NB4 (cell line): ENCODE data around the gene CNTD1.

ENCODE experiments used
- DNase-seq: peaks from one replicate; pipeline ENCODE4 v3.0.0; 2010; ENCODE audit warnings: low read depth
- H3K4me3 ChIP-seq: one replicate; pipeline ENCODE4 v1.5.1; 2011; ENCODE audit warnings: mild to moderate bottlenecking, low read depth, low read length, moderate library complexity
- CTCF ChIP-seq: IDR thresholded peaks from one replicate; pipeline ENCODE4 v1.5.1; 2012; ENCODE audit warnings: low read depth, low read length
- MAX ChIP-seq: IDR thresholded peaks from 2 replicates; pipeline ENCODE4 v1.6.1; 2011; ENCODE audit warnings: low read depth, low read length
- MYC ChIP-seq: IDR thresholded peaks from 2 replicates; pipeline ENCODE4 v1.6.1; 2011; ENCODE audit warnings: low read depth, low read length
- POLR2A ChIP-seq: IDR thresholded peaks from 2 replicates; pipeline ENCODE4 v1.6.1; 2011; ENCODE audit warnings: mild to moderate bottlenecking; ENCODE audit not compliant: insufficient read length; ENCODE audit errors: extremely low read depth

CNTD1 gene

GRCh38 chr17:42783062-42783790 is 15.4 kb upstream of the CNTD1 start:
- TF ChIP-seq POLR2A, result no peak
- TF ChIP-seq MAX, result no peak
- no peak for TF ChIP-seq MYC
- no peak for TF ChIP-seq CTCF
- DNase-seq, result no peak
- H3K4me3 ChIP-seq, result no peak overlapping the region

GRCh38 chr17:42783791-42784138 is 14.9 kb upstream of the CNTD1 start:
- no peak for DNase-seq
- H3K4me3 ChIP-seq, result no peak overlapping the region
- TF ChIP-seq MAX (no peak), POLR2A (no peak), MYC (no peak), CTCF (no peak)

- TF ChIP-seq MAX (no peak), POLR2A (no peak), MYC (no peak), CTCF (no peak)
- peak; percentile 51 for DNase-seq
- H3K4me3 ChIP-seq, result no peak overlapping the region
These were observed 14.3 kb upstream of the CNTD1 start for GRCh38 chr17:42784409-42784808.

GRCh38 chr17:42784811-42785592 is 13.7 kb upstream of the CNTD1 start:
- no peak overlapping the region for H3K4me3 ChIP-seq
- TF ChIP-seq POLR2A (no peak), CTCF (no peak), MAX (no peak), MYC (no peak)

GRCh38 chr17:42787266-42787665 is 11.4 kb upstream of the CNTD1 start:
- no peak for DNase-seq
- no peak overlapping the region for H3K4me3 ChIP-seq
- TF ChIP-seq POLR2A (no peak), MAX (no peak), MYC (no peak), CTCF (no peak)

More at GRCh38 chr17:42784811-42785592, 13.7 kb upstream of the CNTD1 start:
- DNase-seq, result no peak
